Lung microvascular endothelial cell (primary cell): Measurements from ENCODE around the gene ZNF547. TPM values are rescaled to one million over a fixed set of nuclear protein-coding genes. Genes with fewer than 3 reads are reported as not detected.
A peak's percentile ranks its signal among the peaks of the same experiment; 100 is the strongest.
"Not testable (repeated sequence)": the region's sequence is repeated elsewhere in the genome, so short reads cannot be mapped to it uniquely, and the experiment has no call there.

Experiments
- DNase-seq, 2 donors: peaks; one replicate each; pipeline versions ENCODE4 v3.0.0 to v3.0.0-alpha.2; 2010; ENCODE audit warnings: low read depth in 2 of 2
- total RNA-seq: library from RNA; depleted of rRNA; stranded (reverse); fragments of >200 nt; gene quantifications from 2 replicates; pipeline ENCODE4 v1.2.1, GENCODE V29; 2014

ZNF547 gene
- total RNA-seq, 1 donor from 2014 or later, result 3.0 TPM

DNA sequence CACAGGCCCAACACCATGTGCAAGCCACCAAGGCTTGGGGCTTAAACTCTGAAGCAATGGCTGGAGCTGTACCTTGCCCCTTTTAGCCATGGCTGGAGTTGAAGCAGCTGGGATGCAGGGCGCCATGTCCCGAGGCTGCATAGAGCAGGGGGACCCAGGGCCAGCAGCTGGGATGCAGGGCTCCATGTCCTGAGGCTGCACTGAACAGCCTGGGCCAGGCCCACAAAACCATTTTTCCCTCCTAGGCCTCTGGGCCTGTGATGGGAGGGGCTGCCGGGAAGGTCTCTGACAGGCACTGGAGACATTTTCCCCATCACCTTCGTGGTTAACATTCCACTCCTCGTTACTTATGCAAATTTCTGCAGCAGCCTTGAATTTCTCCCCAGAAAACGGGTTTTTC is 10.8 kb downstream of the ZNF547 start:
- DNase-seq, result no peak

DNA sequence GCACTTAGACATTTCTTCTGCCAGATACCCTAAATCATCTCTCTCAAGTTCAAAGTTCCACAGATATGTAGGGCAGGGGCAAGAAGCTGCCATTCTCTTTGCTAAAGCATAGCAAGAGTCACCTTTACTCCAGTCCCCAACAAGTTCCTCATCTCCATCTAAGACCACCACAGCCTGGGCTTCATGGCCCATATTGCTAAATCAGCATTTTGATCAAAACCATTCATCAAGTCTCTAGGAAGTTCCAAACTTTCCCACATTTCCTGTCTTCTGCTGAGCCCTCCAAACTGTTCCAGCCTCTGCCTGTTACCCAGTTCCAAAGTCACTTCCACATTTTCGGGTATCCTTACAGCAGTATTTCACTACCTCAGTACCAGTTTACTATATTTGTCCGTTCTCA is 11.3 kb downstream of the ZNF547 start:
- not testable (repeated sequence) for DNase-seq

DNA sequence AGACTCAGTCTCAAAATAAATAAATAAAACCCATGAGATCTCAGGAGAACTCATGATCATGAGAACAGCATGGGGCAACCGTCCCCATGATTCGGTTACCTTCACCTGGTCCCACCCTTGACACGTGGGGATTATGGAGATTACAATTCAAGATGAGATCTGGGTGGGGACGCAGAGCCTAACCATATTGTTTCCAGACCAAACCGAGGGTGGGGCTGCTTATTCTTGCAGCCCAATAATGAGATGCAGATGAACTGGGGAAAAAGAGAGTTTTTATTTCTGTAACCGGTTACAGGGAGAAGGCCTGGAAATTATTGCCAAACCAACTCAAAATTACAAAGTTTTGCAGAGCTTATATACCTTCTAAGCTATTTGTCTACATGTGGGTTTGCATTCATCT is 12.8 kb downstream of the ZNF547 start:
- DNase-seq, result no peak

DNA sequence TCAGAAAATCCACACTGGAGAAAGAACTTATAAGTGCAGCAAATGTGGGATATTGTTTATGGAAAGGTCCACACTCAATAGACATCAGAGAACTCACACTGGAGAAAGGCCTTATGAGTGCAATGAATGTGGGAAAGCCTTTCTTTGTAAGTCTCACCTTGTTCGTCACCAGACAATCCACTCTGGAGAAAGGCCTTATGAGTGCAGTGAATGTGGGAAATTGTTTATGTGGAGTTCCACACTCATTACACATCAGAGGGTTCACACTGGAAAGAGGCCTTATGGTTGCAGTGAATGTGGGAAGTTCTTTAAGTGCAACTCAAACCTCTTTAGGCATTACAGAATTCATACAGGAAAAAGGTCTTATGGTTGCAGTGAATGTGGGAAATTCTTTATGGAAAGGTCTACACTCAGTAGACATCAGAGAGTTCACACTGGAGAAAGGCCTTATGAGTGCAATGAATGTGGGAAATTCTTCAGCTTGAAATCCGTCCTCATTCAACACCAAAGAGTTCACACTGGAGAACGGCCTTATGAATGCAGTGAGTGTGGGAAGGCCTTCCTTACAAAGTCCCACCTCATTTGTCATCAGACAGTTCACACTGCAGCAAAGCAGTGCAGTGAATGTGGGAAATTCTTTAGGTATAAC is 14.3 kb downstream of the ZNF547 start:
- DNase-seq, result no peak

DNA sequence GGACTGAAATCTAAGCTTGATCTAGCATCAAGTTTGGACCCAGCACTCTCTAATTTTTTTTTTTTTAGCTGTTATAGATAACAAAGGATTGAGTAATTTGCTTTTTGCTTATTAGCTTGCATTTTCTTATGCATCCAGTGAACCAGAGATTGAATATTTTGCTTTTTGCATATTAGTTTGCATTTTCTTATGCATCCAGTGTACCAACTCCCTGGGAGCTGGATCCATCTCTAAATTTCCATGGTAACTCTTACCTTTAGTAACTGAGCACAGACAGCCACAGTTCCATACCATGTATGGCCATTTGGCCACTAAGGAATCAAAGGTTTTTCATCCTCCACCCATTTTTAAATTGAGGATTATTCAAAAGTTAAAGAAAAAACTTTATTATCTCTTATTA is 17.6 kb downstream of the ZNF547 start:
- no peak for DNase-seq

DNA sequence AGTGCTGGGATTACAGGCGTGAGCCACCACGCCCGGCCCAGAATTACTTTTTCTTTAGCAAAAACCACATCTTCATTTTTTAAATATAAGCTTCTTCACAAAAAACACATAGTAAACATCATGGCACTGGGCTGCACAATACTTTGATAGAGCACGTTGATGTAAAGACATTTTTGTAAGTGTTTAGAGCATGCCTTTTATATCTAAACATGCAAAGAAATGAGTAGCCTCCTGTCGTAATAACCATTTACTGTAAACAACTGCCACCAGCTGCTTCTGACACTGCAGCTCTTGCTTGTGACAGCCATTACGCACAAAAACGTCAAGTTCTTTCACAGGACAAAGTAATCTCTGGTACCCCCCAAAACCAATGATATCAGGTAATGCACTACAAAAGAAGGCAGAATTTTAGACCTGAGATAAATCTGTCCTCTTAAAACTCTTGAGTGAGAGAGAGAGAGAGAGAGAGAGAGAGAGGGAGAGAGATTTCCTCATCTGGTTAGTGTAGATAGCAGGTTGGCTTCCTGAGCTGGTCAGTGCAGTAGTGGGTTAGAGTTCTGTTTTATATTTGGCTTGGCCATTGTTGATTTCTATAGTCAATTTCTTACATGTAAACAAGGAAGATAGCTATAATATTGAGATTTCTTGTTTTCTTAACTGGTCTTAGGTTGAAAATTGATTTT is 19.6 kb downstream of the ZNF547 start:
- DNase-seq, result no peak

DNA sequence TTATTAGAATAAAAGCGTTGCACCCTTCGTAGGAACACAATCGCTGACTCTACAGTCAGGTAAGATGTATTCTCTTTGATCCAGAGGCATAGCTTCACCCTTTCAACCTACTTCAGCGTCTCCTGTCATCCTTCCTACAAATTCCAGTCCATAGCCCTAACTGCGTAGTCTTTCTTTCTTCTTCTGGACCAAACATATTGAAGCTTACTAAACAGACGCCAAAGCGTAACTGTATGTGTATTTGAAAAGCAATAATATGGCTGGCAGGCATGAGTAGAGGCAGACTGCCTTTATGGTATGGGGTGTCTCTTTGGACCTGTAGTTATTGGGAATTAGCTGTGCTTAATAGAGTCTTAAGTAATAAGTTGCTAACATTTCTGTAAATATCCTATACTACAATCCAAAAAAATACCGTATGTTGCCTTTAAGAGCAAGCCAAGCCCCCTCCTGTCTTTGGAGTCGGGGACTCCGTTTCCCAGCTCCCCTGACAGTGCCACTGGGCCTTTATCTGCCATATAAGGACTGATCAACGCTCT is 25.9 kb downstream of the ZNF547 start:
- no peak for DNase-seq

DNA sequence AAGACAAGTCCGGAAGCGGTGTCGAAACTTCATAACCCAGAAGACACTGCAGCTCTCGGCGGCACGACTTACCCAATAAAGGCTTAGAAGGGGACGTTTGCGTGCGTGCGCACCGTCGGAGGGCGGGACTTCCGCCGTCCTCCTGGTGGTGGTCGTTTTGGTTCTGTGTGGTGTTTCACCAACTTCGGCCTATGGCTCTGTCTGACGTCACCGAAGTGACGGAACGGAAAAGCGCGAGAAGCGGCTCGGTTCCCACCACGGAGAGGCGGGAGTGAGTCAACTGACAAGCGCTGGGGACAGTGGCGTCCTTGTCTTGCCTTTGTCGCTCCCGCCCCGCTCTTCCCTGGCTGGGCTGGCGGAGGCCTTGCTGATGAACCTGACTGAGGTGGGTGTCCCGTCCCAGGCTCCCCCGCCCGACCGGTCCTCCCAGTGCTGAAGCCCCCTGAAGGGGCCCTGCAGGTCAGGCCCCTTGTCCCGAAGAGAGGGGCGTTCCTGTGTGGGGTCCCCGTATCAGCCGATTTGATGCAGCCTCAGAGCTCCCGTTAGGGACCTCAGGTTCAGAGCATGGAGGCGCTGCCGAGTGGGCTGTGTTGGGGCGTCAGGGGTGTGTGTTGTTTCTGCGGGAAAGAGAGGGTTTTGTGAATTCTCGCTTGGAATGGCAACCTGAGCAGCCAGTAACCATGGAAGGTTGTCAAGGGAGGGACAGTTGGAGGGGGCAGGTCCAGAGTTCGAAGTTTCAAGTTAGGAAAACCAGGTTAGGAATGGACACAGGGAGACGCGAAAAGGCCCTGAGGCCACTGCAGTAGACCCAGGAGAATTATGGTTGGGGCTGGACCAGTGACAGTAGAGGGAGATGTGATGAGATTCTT is 26.6 kb downstream of the ZNF547 start, which contains the start of gene ZNF548:
ZNF548 (plus strand) TSS at position 125 of the 869 bp plus-strand sequence; CDS start at position 371, 246 bp downstream.
- peak; percentile 99 for DNase-seq

DNA sequence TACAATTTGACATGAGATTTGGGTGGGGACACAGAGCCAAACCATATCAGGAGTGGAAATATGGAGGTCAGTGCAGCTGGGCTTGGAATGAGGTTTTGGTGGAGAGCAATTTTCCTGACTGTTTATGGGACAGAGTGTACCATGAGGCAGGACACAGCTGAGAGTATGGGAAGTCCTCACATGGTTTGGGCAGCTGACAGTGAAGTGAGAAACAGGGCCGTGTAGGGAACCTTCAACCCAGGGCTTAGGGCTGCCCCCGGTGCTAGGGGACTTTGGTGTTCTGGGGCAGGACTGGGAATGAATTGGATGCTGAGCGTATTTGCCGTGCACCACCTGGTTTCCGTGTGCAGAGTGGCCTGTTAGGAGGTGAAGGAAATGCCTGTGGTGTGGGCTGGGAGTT is 32.4 kb downstream of the ZNF547 start:
- DNase-seq, result no peak

DNA sequence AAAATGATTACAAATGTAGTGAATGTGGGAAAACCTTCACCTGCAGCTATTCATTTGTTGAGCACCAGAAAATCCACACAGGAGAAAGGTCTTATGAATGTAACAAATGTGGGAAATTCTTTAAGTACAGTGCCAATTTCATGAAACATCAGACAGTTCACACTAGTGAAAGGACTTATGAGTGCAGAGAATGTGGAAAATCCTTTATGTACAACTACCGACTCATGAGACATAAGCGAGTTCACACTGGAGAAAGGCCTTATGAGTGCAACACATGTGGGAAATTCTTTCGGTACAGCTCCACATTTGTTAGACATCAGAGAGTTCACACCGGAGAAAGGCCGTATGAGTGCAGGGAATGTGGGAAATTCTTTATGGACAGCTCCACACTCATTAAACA is 35.5 kb downstream of the ZNF547 start:
- no peak for DNase-seq

DNA sequence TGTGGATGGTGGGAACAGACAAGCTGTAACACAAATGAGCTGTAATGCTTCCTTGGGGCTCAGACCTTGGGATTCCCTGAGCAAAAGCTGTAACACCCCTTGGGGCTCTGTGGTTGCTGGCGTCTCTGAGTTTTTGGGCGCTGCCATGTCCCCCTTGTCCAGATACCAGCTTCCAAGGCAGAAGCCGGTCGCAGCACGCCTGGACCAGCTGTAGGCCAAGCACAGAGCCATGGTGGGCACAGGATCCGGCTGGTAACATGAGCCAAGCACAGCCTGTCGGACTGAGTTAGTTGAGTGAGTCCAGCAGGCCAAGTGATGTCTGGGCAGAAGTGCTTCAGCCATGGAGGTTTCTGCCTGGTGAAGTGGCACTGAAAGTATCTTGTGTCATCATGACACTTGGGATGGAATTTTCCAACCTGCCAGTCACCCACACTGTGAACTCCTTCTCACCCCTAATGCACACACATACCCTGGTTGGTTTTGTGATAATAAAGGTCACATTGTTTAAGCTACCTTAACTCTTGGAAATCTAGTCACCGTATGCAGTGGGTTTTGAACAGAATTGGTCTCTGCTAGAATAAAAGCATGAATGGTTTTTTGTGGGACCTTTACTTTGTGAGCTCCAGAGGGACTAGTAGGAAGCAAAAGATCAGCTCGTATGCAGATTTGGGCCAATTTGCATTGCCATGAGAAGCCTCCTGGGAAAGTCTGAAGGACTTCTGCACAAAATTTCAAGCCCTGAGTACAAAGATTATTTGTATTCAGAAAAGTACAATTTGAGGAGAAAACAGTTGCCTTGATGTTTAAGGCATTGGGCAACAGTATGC is 40.6 kb downstream of the ZNF547 start:
- DNase-seq, result no peak

DNA sequence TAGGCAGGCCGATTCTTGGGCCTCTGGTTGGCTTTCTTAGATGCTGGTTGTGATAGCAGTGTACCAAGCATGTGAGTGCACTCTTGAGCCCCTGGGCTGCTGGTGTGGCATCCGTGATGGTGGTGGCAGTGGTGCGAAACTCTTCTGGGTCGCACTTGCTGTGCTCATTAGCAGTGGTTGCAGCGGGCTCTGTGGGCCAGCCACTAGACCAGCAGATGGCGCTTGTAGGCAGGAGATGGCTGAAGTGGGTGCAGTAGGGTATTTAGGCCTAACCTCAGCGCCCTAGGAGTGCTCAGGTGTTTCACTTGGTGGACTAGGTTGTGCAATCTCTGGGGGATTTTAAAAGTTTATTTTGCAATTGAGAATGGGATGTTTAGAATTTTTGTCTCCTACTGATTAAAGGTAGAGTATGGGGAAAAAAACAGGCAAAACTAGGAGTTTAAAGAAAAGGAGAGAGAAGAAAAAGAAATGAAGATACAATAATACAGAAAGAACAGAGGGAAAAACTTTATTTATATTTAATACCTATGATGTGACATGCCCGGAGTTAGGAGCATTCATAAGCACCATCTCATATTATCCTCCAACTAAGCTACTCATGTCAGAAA is 43.3 kb downstream of the ZNF547 start:
- peak; percentile 63 to 68 for DNase-seq

DNA sequence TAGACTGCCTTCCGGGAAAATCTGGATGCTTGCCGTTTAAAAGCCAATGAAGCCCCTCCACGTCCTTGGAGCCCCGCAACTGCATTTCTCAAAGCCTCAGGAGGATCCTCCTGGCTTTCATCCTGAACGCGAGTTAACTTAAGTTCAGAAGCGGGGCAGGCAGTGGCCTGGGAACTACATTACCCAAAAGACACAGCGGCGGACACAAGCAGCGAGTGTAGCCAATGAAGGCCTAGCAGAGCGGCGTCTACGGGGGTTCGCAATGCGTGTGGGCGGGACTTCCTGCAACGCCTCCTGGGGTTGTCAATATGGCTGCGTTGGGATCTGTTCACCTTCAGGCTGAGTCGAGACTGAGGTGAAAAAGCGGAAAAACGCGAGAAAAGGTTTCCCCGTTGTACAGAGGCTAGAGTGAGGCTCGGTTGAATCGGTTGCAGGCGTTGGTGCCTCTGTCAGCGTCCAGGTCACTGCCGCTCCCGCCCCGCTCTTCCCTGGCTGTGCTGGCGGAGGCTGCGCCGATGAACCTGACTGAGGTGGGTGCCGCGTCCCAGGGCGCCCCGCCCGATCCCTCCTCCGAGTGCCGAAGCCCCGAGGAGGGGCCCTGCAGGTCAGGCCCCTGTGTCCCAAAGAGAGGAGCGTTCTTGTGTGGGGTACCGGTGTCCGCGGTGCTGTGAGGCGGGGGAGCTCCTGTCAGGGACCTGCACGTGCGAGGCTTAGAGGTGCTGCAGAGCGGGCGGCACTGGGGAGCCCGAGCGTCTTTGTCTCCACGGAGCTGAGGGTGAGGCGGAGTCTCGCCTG is 47.7 kb downstream of the ZNF547 start, which contains the start of gene ZNF17:
ZNF17 (plus strand) TSS at position 285 of the 795 bp plus-strand sequence. CDS start 2,455 bp downstream, outside the sequence.
- peak; percentile 95 for DNase-seq

DNA sequence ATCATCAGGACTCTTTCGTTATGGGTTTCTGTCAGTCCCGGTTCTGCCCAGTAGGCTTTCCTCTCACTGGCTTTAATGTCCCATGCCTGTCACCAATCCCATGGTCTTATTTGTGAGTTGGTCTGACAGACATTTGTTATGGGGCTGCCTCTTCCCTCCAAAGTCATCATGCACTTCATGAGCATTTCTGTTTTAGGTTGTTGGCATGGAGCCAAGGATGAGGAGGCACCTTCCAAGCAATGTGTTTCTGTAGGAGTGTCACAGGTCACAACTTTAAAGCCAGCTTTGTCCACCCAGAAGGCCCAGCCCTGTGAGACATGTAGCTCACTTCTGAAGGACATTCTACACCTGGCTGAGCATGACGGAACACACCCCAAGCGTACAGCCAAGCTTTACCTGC is 56.1 kb downstream of the ZNF547 start:
- no peak for DNase-seq

DNA sequence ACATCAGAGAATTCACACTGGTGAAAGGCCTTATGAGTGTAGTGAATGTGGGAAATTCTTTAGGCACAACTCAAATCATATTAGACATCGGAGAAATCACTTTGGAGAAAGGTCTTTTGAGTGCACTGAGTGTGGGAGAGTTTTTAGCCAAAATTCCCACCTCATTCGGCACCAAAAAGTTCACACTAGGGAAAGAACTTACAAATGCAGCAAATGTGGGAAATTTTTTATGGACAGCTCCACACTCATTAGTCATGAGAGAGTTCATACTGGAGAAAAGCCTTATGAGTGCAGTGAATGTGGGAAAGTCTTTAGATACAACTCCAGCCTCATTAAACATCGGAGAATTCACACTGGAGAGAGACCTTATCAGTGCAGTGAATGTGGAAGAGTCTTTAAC is 57.7 kb downstream of the ZNF547 start:
- DNase-seq, result no peak

Other genes starting within 250 kb of the ZNF547 start
- gene USP29, start 243.6 kb upstream of the ZNF547 start, total RNA-seq, result not detected in 2 replicates
- gene ZIM3, start 218.3 kb upstream of the ZNF547 start, total RNA-seq, result not detected in 2 replicates
- not detected in 2 replicates for gene DUXA, start 196.1 kb upstream of the ZNF547 start, total RNA-seq
- gene ZNF264, start 172.1 kb upstream of the ZNF547 start, total RNA-seq, result 7.6 and 14.7 TPM in 2 replicates
- 0.20 and 0.87 TPM in 2 replicates for gene AURKC, start 132.5 kb upstream of the ZNF547 start, total RNA-seq
- gene ZNF805, start 122.9 kb upstream of the ZNF547 start, total RNA-seq, result 14.8 and 32.7 TPM in 2 replicates
- gene ZNF460, start 83.1 kb upstream of the ZNF547 start, total RNA-seq, result 27.9 and 63.1 TPM in 2 replicates
- 6.5 and 9.3 TPM in 2 replicates for gene ZNF543, start 43.1 kb upstream of the ZNF547 start, total RNA-seq
- gene ZNF304, start 12.3 kb upstream of the ZNF547 start, total RNA-seq, result 6.5 and 10.3 TPM in 2 replicates
- 6.1 and 9.1 TPM in 2 replicates for gene TRAPPC2B, start within 50 bp of the ZNF547 start, total RNA-seq
- gene ZNF548, start 26.3 kb downstream of the ZNF547 start, total RNA-seq, result 8.1 and 11.3 TPM in 2 replicates
- 6.8 and 10.9 TPM in 2 replicates for gene ZNF17, start 47.6 kb downstream of the ZNF547 start, total RNA-seq
- 6.5 and 8.7 TPM in 2 replicates for gene ZNF749, start 71.8 kb downstream of the ZNF547 start, total RNA-seq
- under 0.01 and 0.40 TPM in 2 replicates for gene VN1R1, start 93.6 kb downstream of the ZNF547 start, total RNA-seq
- gene ZNF772, start 114.0 kb downstream of the ZNF547 start, total RNA-seq, result 10.9 and 12.9 TPM in 2 replicates
- gene ZNF419, start 124.2 kb downstream of the ZNF547 start, total RNA-seq, result 7.0 and 9.7 TPM in 2 replicates
- 6.1 and 9.9 TPM in 2 replicates for gene ZNF773, start 136.4 kb downstream of the ZNF547 start, total RNA-seq
- gene ZNF549, start 163.8 kb downstream of the ZNF547 start, total RNA-seq, result 3.3 and 4.4 TPM in 2 replicates
- gene ZNF550, start 196.3 kb downstream of the ZNF547 start, total RNA-seq, result 3.7 and 6.2 TPM in 2 replicates
- 3.7 and 5.4 TPM in 2 replicates for gene ZNF416, start 215.4 kb downstream of the ZNF547 start, total RNA-seq
- gene ZIK1, start 220.6 kb downstream of the ZNF547 start, total RNA-seq, result 3.9 and 4.6 TPM in 2 replicates
- gene ZNF530, start 236.3 kb downstream of the ZNF547 start, total RNA-seq, result 2.6 and 3.3 TPM in 2 replicates